ENCODE data around the gene CD80.

The CD80 gene

DNA sequence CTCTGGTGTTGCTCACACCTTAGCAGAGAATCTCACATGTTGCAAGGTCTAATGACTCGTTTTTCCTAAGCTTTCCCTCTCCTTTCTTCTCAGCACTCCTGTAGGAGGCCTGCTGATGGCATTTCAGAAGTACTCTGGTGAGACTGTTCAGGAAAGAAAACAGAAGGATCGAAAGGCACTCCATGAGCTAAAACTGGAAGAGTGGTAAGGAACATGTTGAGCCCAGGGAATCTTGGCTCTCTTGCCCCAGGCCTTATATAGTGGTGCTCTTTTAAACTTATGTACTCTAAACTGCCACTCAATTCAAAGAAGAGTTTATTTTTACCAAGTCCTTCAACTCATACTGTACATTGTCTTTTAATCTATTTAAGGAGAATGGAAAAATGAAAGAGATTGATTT, 42.3 kb downstream of the CD80 start:
- no peak overlapping the region for H3K4me3 ChIP-seq (ENCODE audit: low read length)
- no peak overlapping the region for H2BK120ac ChIP-seq (ENCODE audit: low read depth, low read length)
- H4K8ac ChIP-seq (ENCODE audit: low read depth, low read length) = no peak overlapping the region
- no peaks in the 10 kb centered on the region for H3K79me1 ChIP-seq (ENCODE audit: low read length)
- no peak overlapping the region for H2BK15ac ChIP-seq (replicated peaks; ENCODE audit: low read depth)
- WGBS (ENCODE audit: extremely low coverage, insufficient coverage, low lambda C conversion rate) = no CpG with 5 or more reads among the region's 2 CpGs
- no peak overlapping the region for H4K5ac ChIP-seq (ENCODE audit: low read length)
- no peaks in the 10 kb centered on the region for H3K27me3 ChIP-seq (ENCODE audit: insufficient read depth, low read length, poor library complexity)
- no peak overlapping the region for H3K27ac ChIP-seq (ENCODE audit: low read depth, low read length)
- H3K4ac ChIP-seq (ENCODE audit: low read depth, low read length) = no peak overlapping the region
- H3K4me1 ChIP-seq (ENCODE audit: control insufficient read depth, low read depth, low read length) = no peaks in the 10 kb centered on the region
- no peak overlapping the region for H3K4me2 ChIP-seq (ENCODE audit: low read length)
- H3K36me3 ChIP-seq (ENCODE audit: control insufficient read depth, insufficient read depth, low read length) = peaks cover 4% of the 10 kb centered on the region
- H2AK5ac ChIP-seq (ENCODE audit: low read length) = no peak overlapping the region
- H2BK5ac ChIP-seq (ENCODE audit: low read length) = no peak overlapping the region
- no peak overlapping the region for H3K23ac ChIP-seq (ENCODE audit: low read length)
- no peak overlapping the region for H3K9ac ChIP-seq (ENCODE audit: low read length)
- H3K79me2 ChIP-seq (ENCODE audit: control insufficient read depth, insufficient read depth, low read length) = no peaks in the 10 kb centered on the region
- H3K56ac ChIP-seq (ENCODE audit: low read length) = no peak overlapping the region
- no peak overlapping the region for H3K18ac ChIP-seq (ENCODE audit: low read length)
- no peak for DNase-seq

DNA sequence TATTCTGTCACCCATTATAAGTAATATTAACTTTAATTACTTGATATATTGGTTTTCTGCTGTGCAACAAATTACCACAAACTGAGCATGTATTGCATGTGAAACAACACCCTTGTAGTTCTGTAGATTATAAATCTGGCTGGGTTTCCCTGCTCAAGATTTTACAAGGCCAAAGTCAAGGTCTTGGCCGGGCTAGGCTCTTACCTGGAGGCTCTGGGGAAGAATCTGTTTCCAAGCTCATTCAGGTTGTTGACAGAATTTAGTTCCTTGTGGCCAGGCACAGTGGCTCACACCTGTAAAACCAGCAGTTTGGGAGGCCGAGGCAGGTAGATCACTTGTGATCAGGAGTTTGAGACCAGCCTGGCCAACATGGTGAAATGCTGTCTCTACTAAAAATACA, 44.8 kb downstream of the CD80 start:
- Histone ChIP-seq H2AK5ac (ENCODE audit: low read length) (no peak overlapping the region), H3K4ac (ENCODE audit: low read depth, low read length) (no peak overlapping the region), H3K79me1 (ENCODE audit: low read length) (no peaks in the 10 kb centered on the region), H3K79me2 (ENCODE audit: control insufficient read depth, insufficient read depth, low read length) (no peaks in the 10 kb centered on the region), H3K9ac (ENCODE audit: low read length) (no peak overlapping the region), H3K36me3 (ENCODE audit: control insufficient read depth, insufficient read depth, low read length) (peaks cover 4% of the 10 kb centered on the region), H2BK5ac (ENCODE audit: low read length) (no peak overlapping the region), H3K18ac (ENCODE audit: low read length) (no peak overlapping the region), H3K4me3 (ENCODE audit: low read length) (no peak overlapping the region), H4K8ac (ENCODE audit: low read depth, low read length) (no peak overlapping the region), H3K4me2 (ENCODE audit: low read length) (no peak overlapping the region), H2BK120ac (ENCODE audit: low read depth, low read length) (no peak overlapping the region), H3K56ac (ENCODE audit: low read length) (no peak overlapping the region), H3K27me3 (ENCODE audit: insufficient read depth, low read length, poor library complexity) (no peaks in the 10 kb centered on the region), H3K27ac (ENCODE audit: low read depth, low read length) (no peak overlapping the region), H3K23ac (ENCODE audit: low read length) (no peak overlapping the region), H3K4me1 (ENCODE audit: control insufficient read depth, low read depth, low read length) (no peaks in the 10 kb centered on the region), H4K5ac (ENCODE audit: low read length) (no peak overlapping the region), H2BK15ac (replicated peaks; ENCODE audit: low read depth) (no peak overlapping the region)
- DNase-seq = no peak
- WGBS (ENCODE audit: extremely low coverage, insufficient coverage, low lambda C conversion rate) = no CpG with 5 or more reads among the region's 2 CpGs

DNA sequence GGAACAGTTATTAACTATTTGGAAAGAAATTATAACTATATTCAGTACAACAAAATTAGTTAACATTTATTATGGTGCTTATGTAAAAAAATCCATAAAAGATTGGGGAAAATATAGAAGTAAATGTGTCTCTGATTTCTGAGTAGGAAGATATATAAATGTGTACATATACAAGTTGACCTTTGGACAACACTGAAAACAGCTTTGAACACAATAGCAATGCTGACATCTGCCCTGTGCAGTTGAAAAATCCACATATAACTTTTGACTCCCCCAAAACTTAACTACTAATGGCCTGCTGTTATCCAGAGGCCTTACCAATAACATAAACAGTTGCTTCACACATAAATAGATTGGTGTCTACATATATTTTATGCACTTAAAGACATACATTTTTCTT, 48.7 kb downstream of the CD80 start:
- no peaks in the 10 kb centered on the region for H3K36me3 ChIP-seq (ENCODE audit: control insufficient read depth, insufficient read depth, low read length)

DNA sequence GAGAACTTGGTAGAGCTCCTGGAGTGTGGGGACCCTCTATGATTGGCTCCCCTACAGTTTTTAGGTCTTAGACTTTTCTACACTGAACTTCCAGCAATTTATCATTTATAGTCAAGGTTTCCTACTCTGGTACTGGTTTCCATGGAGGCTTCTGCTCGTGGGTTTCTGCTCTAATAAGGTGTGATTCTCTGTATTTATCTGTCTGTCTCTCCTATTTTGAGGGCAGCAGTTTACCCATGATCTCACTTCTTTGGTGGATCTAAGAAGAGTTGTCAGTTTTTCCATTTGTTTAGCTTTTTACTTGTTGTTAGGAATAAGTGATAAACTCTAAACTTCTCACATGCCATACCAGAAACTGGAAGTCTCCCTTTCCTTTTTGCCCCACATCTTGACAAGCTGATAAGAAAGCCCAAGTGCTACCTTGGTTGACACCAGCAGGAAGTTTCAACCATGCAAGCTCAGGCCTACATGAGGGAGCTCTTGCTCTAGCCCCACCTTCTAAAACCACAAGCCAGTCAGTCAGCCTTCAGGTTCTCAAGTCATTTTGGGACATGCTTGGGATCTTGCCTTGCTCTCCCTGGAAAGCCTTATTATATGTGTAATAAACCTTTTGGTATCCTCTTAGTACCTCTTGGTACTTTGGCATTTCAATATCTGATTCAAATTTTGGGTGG, 51.1 kb downstream of the CD80 start:
- Histone ChIP-seq H4K5ac (ENCODE audit: low read length) (no peak overlapping the region), H3K27me3 (ENCODE audit: insufficient read depth, low read length, poor library complexity) (no peaks in the 10 kb centered on the region), H4K8ac (ENCODE audit: low read depth, low read length) (no peak overlapping the region), H3K9ac (ENCODE audit: low read length) (no peak overlapping the region), H3K79me2 (ENCODE audit: control insufficient read depth, insufficient read depth, low read length) (no peaks in the 10 kb centered on the region), H3K79me1 (ENCODE audit: low read length) (peaks cover 3% of the 10 kb centered on the region), H3K36me3 (ENCODE audit: control insufficient read depth, insufficient read depth, low read length) (no peaks in the 10 kb centered on the region), H3K18ac (ENCODE audit: low read length) (no peak overlapping the region), H2BK15ac (replicated peaks; ENCODE audit: low read depth) (no peak overlapping the region), H2BK5ac (ENCODE audit: low read length) (no peak overlapping the region), H3K4me2 (ENCODE audit: low read length) (no peak overlapping the region), H3K4me1 (ENCODE audit: control insufficient read depth, low read depth, low read length) (no peaks in the 10 kb centered on the region), H2BK120ac (ENCODE audit: low read depth, low read length) (no peak overlapping the region), H3K27ac (ENCODE audit: low read depth, low read length) (no peak overlapping the region), H3K4ac (ENCODE audit: low read depth, low read length) (no peak overlapping the region), H3K23ac (ENCODE audit: low read length) (no peak overlapping the region), H2AK5ac (ENCODE audit: low read length) (no peak overlapping the region), H3K4me3 (ENCODE audit: low read length) (no peak overlapping the region), H3K56ac (ENCODE audit: low read length) (no peak overlapping the region)
- no CpG with 5 or more reads among the region's 1 CpG for WGBS (ENCODE audit: extremely low coverage, insufficient coverage, low lambda C conversion rate)
- DNase-seq = no peak

More for the DNA sequence above, 48.7 kb downstream of the CD80 start:
- no peak overlapping the region for H3K23ac ChIP-seq (ENCODE audit: low read length)
- H3K79me2 ChIP-seq (ENCODE audit: control insufficient read depth, insufficient read depth, low read length) = no peaks in the 10 kb centered on the region
- H2AK5ac ChIP-seq (ENCODE audit: low read length) = no peak overlapping the region
- H3K9ac ChIP-seq (ENCODE audit: low read length) = no peak overlapping the region
- no peak overlapping the region for H3K18ac ChIP-seq (ENCODE audit: low read length)
- no peaks in the 10 kb centered on the region for H3K79me1 ChIP-seq (ENCODE audit: low read length)
- no peak for DNase-seq
- no peak overlapping the region for H4K5ac ChIP-seq (ENCODE audit: low read length)
- H3K27ac ChIP-seq (ENCODE audit: low read depth, low read length) = no peak overlapping the region
- H3K4me3 ChIP-seq (ENCODE audit: low read length) = no peak overlapping the region
- H3K4me1 ChIP-seq (ENCODE audit: control insufficient read depth, low read depth, low read length) = no peaks in the 10 kb centered on the region
- no peak overlapping the region for H2BK15ac ChIP-seq (replicated peaks; ENCODE audit: low read depth)
- no peak overlapping the region for H4K8ac ChIP-seq (ENCODE audit: low read depth, low read length)
- H2BK120ac ChIP-seq (ENCODE audit: low read depth, low read length) = no peak overlapping the region
- no peak overlapping the region for H2BK5ac ChIP-seq (ENCODE audit: low read length)
- H3K4me2 ChIP-seq (ENCODE audit: low read length) = no peak overlapping the region
- H3K27me3 ChIP-seq (ENCODE audit: insufficient read depth, low read length, poor library complexity) = no peaks in the 10 kb centered on the region
- H3K4ac ChIP-seq (ENCODE audit: low read depth, low read length) = no peak overlapping the region
- H3K56ac ChIP-seq (ENCODE audit: low read length) = no peak overlapping the region

DNA sequence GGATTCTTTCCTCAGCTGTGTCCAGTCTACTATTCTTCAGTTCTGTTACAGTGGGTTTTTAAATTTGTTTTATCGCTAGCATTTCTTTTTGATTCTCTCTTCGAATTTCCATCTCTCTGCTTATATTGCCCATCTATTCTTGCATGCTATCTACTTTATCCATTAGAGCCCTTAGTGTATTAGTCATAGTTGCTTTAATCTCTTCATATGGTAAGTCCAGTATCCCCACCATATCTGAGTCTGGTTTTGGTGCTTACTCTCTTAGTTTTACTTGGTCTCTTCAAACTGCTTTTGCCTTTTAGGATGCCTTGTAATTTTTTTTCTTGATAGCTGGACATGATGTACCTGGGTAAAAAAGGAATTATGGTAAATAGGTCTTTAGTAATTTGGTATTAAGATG, 52.0 kb downstream of the CD80 start:
- Histone ChIP-seq H2AK5ac (ENCODE audit: low read length) (no peak overlapping the region), H4K8ac (ENCODE audit: low read depth, low read length) (no peak overlapping the region), H2BK15ac (replicated peaks; ENCODE audit: low read depth) (no peak overlapping the region), H3K18ac (ENCODE audit: low read length) (no peak overlapping the region), H3K36me3 (ENCODE audit: control insufficient read depth, insufficient read depth, low read length) (no peaks in the 10 kb centered on the region), H2BK5ac (ENCODE audit: low read length) (no peak overlapping the region), H3K4ac (ENCODE audit: low read depth, low read length) (no peak overlapping the region), H3K27me3 (ENCODE audit: insufficient read depth, low read length, poor library complexity) (no peaks in the 10 kb centered on the region), H3K27ac (ENCODE audit: low read depth, low read length) (no peak overlapping the region), H3K79me1 (ENCODE audit: low read length) (peaks cover 3% of the 10 kb centered on the region), H2BK120ac (ENCODE audit: low read depth, low read length) (no peak overlapping the region), H4K5ac (ENCODE audit: low read length) (no peak overlapping the region), H3K79me2 (ENCODE audit: control insufficient read depth, insufficient read depth, low read length) (no peaks in the 10 kb centered on the region), H3K4me2 (ENCODE audit: low read length) (no peak overlapping the region), H3K4me1 (ENCODE audit: control insufficient read depth, low read depth, low read length) (no peaks in the 10 kb centered on the region), H3K9ac (ENCODE audit: low read length) (no peak overlapping the region), H3K56ac (ENCODE audit: low read length) (no peak overlapping the region), H3K4me3 (ENCODE audit: low read length) (no peak overlapping the region), H3K23ac (ENCODE audit: low read length) (no peak overlapping the region)
- DNase-seq = no peak
- WGBS (ENCODE audit: extremely low coverage, insufficient coverage, low lambda C conversion rate) = no CpG with 5 or more reads among the region's 2 CpGs

DNA sequence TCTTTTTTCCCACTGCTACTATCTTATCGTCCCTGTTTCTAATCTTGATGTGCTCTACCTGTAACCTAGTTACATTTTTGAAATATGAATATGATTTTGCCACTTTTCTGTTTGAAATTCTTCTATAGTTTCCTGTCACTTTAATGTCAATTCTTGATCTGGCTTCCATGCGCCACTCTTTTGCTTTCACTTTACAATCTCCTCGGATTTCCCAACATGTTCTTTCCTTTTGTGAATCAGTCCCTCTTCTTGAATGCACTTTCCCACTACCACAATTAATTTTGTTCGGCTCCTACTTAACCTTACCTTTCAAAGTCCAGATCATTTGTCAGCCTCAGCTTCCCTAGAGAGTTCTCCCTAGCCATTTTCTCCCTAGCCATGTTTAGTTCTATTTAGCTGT, 52.8 kb downstream of the CD80 start:
- Histone ChIP-seq H3K4me1 (ENCODE audit: control insufficient read depth, low read depth, low read length) (no peaks in the 10 kb centered on the region), H4K5ac (ENCODE audit: low read length) (no peak overlapping the region), H3K4ac (ENCODE audit: low read depth, low read length) (no peak overlapping the region), H3K9ac (ENCODE audit: low read length) (no peak overlapping the region), H3K27ac (ENCODE audit: low read depth, low read length) (no peak overlapping the region), H2AK5ac (ENCODE audit: low read length) (no peak overlapping the region), H3K36me3 (ENCODE audit: control insufficient read depth, insufficient read depth, low read length) (no peaks in the 10 kb centered on the region), H3K79me1 (ENCODE audit: low read length) (peaks cover 3% of the 10 kb centered on the region), H3K4me3 (ENCODE audit: low read length) (no peak overlapping the region), H2BK5ac (ENCODE audit: low read length) (no peak overlapping the region), H3K56ac (ENCODE audit: low read length) (no peak overlapping the region), H2BK15ac (replicated peaks; ENCODE audit: low read depth) (no peak overlapping the region), H3K27me3 (ENCODE audit: insufficient read depth, low read length, poor library complexity) (no peaks in the 10 kb centered on the region), H4K8ac (ENCODE audit: low read depth, low read length) (no peak overlapping the region), H3K18ac (ENCODE audit: low read length) (no peak overlapping the region), H3K23ac (ENCODE audit: low read length) (no peak overlapping the region), H3K79me2 (ENCODE audit: control insufficient read depth, insufficient read depth, low read length) (no peaks in the 10 kb centered on the region), H2BK120ac (ENCODE audit: low read depth, low read length) (no peak overlapping the region), H3K4me2 (ENCODE audit: low read length) (no peak overlapping the region)
- WGBS (ENCODE audit: extremely low coverage, insufficient coverage, low lambda C conversion rate) = no CpG with 5 or more reads among the region's 4 CpGs
- DNase-seq = no peak

Measured in mesendoderm (in vitro differentiated cells).